ENCODE data around the gene SLC29A3. TPM values are rescaled to one million over a fixed set of nuclear protein-coding genes. Genes with fewer than 3 reads are reported as not detected.

SLC29A3 gene
- total RNA-seq, 1 donor from 2014 or later: 2.5 TPM

GRCh38 chr10:71381611-71382010, 62.6 kb downstream of the SLC29A3 start:
- TF ChIP-seq EZH2phosphoT487 (IDR thresholded peaks at IDR 0.05): no peak
- TF ChIP-seq CTCF (IDR thresholded peaks at IDR 0.05): no peak
- no peak for TF ChIP-seq EZH2 (IDR thresholded peaks at IDR 0.05)

GRCh38 chr10:71382028-71382427, 63.0 kb downstream of the SLC29A3 start:
- H3K36me3 ChIP-seq: no peaks in the 10 kb centered on the region
- H3K4me1 ChIP-seq: peaks cover 31% of the 10 kb centered on the region
- H4K20me1 ChIP-seq (ENCODE audit: low read depth): no peaks in the 10 kb centered on the region
- H3K27me3 ChIP-seq: no peaks in the 10 kb centered on the region
- peaks cover 19% of the 10 kb centered on the region for H3F3A ChIP-seq (ENCODE audit: low read depth)
- no peaks in the 10 kb centered on the region for H3K9me3 Mint-ChIP-seq
- no peaks in the 10 kb centered on the region for H3K9me3 ChIP-seq (ENCODE audit: low read depth)
- H3K27me3 Mint-ChIP-seq (ENCODE audit: insufficient read depth, low read depth): peaks cover 20% of the 10 kb centered on the region
- no peak for DNase-seq (ENCODE audit: low spot score)
- H3K4me2 ChIP-seq: peak overlapping the region; percentile 41
- H2AFZ ChIP-seq (replicated peaks): no peak overlapping the region
- no peaks in the 10 kb centered on the region for H3K36me3 Mint-ChIP-seq
- no peak overlapping the region for H3K4me3 ChIP-seq
- H3K27ac ChIP-seq: no peak overlapping the region
- H3K9ac ChIP-seq: no peak overlapping the region
- no peak for TF ChIP-seq CTCF (IDR thresholded peaks at IDR 0.05)
- no peak overlapping the region for H3K27ac Mint-ChIP-seq
- peaks cover 21% of the 10 kb centered on the region for H3K4me1 Mint-ChIP-seq
- H3K4me3 Mint-ChIP-seq: no peak overlapping the region
- H3K79me2 ChIP-seq (ENCODE audit: low read depth): no peaks in the 10 kb centered on the region

More at GRCh38 chr10:71381611-71382010, 62.6 kb downstream of the SLC29A3 start:
- Histone ChIP-seq H3K9ac (no peak overlapping the region), H3K4me1 (peaks cover 31% of the 10 kb centered on the region), H3K36me3 (no peaks in the 10 kb centered on the region), H3K9me3 (ENCODE audit: low read depth) (no peaks in the 10 kb centered on the region), H4K20me1 (ENCODE audit: low read depth) (no peaks in the 10 kb centered on the region), H3K4me3 (no peak overlapping the region), H3K79me2 (ENCODE audit: low read depth) (no peaks in the 10 kb centered on the region), H3F3A (ENCODE audit: low read depth) (peaks cover 21% of the 10 kb centered on the region), H3K27ac (no peak overlapping the region), H3K27me3 (no peaks in the 10 kb centered on the region), H3K4me2 (peak overlapping the region; percentile 41), H2AFZ (replicated peaks) (no peak overlapping the region)
- no peak overlapping the region for H3K4me3 Mint-ChIP-seq
- no peaks in the 10 kb centered on the region for H3K9me3 Mint-ChIP-seq
- no peak overlapping the region for H3K27ac Mint-ChIP-seq
- DNase-seq (ENCODE audit: low spot score): peak; percentile 53
- H3K27me3 Mint-ChIP-seq (ENCODE audit: insufficient read depth, low read depth): peaks cover 20% of the 10 kb centered on the region
- H3K4me1 Mint-ChIP-seq: peaks cover 21% of the 10 kb centered on the region
- no peaks in the 10 kb centered on the region for H3K36me3 Mint-ChIP-seq

GRCh38 chr10:71382757-71383156, 63.7 kb downstream of the SLC29A3 start:
- no peak for DNase-seq (ENCODE audit: low spot score)
- Histone ChIP-seq H2AFZ (replicated peaks) (no peak overlapping the region), H3K4me1 (peaks cover 31% of the 10 kb centered on the region), H3K36me3 (no peaks in the 10 kb centered on the region), H4K20me1 (ENCODE audit: low read depth) (no peaks in the 10 kb centered on the region), H3F3A (ENCODE audit: low read depth) (peaks cover 18% of the 10 kb centered on the region), H3K4me2 (no peak overlapping the region), H3K9ac (no peak overlapping the region), H3K27me3 (no peaks in the 10 kb centered on the region), H3K9me3 (ENCODE audit: low read depth) (no peaks in the 10 kb centered on the region), H3K4me3 (no peak overlapping the region), H3K79me2 (ENCODE audit: low read depth) (no peaks in the 10 kb centered on the region), H3K27ac (no peak overlapping the region)
- TF ChIP-seq EZH2 (IDR thresholded peaks at IDR 0.05): no peak
- no peak for TF ChIP-seq EZH2phosphoT487 (IDR thresholded peaks at IDR 0.05)
- no peak for TF ChIP-seq CTCF (IDR thresholded peaks at IDR 0.05)
- H3K27ac Mint-ChIP-seq: no peak overlapping the region
- H3K9me3 Mint-ChIP-seq: no peaks in the 10 kb centered on the region
- no peaks in the 10 kb centered on the region for H3K36me3 Mint-ChIP-seq
- H3K27me3 Mint-ChIP-seq (ENCODE audit: insufficient read depth, low read depth): peaks cover 19% of the 10 kb centered on the region
- H3K4me1 Mint-ChIP-seq: peaks cover 17% of the 10 kb centered on the region
- no peak overlapping the region for H3K4me3 Mint-ChIP-seq

Measured in neural progenitor cell (in vitro differentiated cells).